HG03103 (cell line): ENCODE measurements around the gene OR10A2.
"Not testable (repeated sequence)": the region's sequence is repeated elsewhere in the genome, so short reads cannot be mapped to it uniquely, and the experiment has no call there.

Source experiments
- ATAC-seq: cut with Tn5 transposase; IDR thresholded peaks from one replicate; pipeline ENCODE4 v1.9.1; 2021; ENCODE audit warnings: low read depth; ENCODE audit not compliant: unreplicated experiment

OR10A2 gene

DNA sequence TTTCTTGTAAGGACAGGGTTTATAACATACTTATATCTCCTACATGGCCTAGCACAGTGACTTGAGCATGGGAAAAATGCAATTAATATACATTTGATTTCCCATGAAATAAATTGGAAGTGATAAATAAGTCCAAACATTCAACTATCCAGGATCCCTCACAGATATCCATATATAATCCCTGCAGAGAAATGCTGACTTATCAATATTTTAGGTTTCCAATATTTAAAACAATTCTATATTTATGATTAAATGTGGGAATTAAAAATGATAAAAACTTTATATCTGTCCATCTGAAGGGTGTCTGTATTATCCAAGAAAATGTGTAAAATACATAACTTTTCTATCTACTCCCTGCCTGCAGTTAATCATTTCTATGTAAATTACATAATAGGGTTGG, 19.9 kb downstream of the OR10A2 start:
- no peak for ATAC-seq

- not testable (repeated sequence) for ATAC-seq
Measured at GRCh38 chr11:6887711-6888110, 24.9 kb downstream of the OR10A2 start.

GRCh38 chr11:6888830-6889229, 26.0 kb downstream of the OR10A2 start:
- ATAC-seq: no peak

GRCh38 chr11:6889835-6890234, 27.0 kb downstream of the OR10A2 start:
- ATAC-seq: no peak

DNA sequence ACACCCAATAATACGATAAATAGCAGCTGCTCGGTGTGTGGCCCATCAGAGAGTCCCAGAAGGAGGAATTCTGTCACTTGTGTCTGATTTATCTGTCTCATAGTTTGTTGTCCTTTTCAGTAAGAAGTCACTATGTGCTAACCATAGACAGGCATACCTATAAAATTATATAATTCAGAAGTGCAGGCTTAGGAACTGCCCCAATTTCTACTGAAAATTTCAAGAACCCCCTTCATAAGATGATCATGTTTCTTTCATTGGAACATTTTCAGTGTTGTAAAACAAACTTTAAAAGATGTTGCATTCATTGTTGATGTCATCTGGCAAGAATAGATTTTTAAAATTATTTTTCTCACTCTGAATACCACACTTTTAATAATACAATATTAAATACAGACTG, 29.5 kb downstream of the OR10A2 start, which contains the start of gene OR2D2:
OR2D2 (minus strand) TSS at position 101 of the 400 bp plus-strand sequence; CDS start at position 101, 0 bp downstream.
- no peak for ATAC-seq

- ATAC-seq: no peak
Measured at GRCh38 chr11:6894097-6894496, 31.2 kb downstream of the OR10A2 start.

- ATAC-seq: peak; percentile 82
Measured at GRCh38 chr11:6895010-6895409, 32.2 kb downstream of the OR10A2 start.

DNA sequence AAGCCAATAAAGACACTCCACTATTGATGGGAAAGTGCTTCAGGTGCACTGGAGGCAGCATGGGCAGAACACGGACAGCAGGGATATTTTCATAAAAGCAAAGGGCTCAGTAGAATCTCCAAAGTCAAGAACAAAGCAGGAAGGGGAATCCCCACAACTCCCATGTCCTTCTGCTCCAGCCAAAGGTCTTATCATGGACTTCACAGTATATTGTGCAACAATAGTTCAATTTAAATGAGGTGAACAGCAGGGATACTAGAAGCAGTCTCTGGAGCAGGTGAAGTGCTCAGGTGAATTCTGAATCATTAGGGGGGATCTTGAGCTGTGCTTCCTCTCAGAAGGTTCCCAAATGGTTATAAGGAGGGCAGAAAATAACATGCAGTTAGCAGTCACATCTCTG, 36.1 kb downstream of the OR10A2 start:
- ATAC-seq: no peak

GRCh38 chr11:6900327-6900999, 37.6 kb downstream of the OR10A2 start:
- ATAC-seq: no peak

DNA sequence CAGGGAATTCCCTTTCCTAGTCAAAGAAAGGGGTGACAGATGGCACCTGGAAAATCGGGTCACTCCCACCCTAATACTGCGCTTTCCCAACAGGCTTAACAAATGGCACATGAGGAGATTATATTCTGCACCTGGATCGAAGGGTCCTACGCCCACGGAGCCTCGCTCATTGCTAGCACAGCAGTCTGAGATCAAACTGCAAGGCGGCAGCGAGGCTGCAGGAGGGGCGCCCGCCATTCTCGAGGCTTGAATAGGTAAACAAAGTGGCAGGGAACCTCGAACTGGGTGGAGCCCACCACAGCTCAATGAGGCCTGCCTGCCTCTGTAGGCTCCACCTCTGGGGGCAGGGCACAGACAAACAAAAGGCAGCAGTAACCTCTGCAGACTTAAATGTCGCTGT, 41.9 kb downstream of the OR10A2 start:
- not testable (repeated sequence) for ATAC-seq

DNA sequence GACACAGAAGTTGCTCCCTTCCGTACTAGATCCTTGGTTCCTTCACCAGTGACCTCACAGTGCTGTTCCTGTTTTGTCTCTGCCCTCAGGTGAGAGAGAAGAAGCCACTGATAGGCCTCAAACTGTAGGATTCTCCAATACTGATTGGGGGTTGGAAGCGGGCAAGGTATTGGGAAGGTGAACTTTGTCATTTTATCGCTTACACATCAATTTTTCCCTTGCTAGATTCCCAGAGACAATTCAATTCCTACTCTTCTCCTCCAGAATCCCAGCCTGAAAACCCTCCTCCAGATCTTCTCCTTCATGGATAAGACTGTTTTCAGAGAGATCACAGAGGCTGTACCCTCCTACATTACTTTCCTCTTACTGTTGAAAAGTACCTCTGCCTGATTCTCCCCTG, 48.5 kb downstream of the OR10A2 start:
- no peak for ATAC-seq

DNA sequence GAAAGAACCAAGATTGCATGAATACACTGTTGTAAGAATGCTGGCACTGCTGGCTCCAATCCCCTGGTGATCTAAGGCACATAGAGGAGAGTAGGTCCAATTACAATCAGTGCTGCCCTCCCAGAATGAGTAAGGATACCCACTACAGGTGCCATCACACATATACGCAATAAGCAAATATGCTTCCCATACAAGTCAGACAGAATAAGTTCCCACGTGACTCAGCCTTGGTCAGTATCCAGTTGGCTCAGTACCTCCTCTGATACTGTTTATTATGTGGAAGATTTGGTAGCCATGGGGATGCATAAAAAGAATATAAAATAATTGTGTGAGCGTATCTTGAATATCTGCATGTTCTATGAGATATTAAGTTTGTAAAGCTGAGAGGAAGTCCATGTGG, 49.1 kb downstream of the OR10A2 start:
- ATAC-seq: no peak

DNA sequence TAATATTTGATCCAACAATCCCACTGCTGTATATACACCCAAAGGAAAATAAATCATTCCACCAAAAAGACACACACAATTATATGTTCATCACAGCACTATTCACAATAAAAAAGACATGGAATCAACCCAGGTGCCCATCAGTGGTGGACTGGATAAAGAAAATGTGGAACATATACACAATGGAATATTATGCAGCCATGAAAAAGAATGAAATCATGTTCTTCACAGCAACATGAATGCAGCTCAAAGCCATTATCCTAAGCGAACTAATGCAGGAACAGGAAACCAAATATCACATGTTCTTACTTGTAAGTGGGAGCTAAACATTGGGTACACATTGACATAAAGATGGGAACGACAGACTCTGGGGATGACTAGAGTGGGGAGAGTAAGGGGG, 56.8 kb downstream of the OR10A2 start:
- no peak for ATAC-seq

DNA sequence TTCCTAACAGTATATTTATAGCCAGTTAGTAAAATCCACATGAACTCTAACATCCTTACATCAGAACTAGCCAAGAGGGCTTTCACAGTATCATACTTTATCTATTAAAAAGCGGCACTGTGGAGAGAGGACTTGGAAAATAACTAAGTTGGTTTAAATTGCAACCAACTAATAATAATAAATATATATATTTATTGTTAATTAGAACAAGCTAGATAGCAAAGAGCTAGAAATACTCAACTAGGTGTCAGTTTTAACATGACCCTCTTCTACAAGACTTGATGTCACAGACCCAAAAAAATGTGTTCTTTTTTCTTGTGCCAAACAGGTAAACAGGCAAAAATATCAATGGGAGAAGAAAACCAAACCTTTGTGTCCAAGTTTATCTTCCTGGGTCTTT, 57.8 kb downstream of the OR10A2 start, which contains the start of gene OR2D3:
OR2D3 (plus strand) TSS at position 301 of the 400 bp plus-strand sequence; CDS start at position 301, 0 bp downstream.
- no peak for ATAC-seq
